GM19025 (cell line): ENCODE measurements around the gene RSRC1.
A peak's percentile ranks its signal among the peaks of the same experiment; 100 is the strongest.
"Not testable (repeated sequence)": the region's sequence is repeated elsewhere in the genome, so short reads cannot be mapped to it uniquely, and the experiment has no call there.

Experiments
- ATAC-seq: cut with Tn5 transposase; IDR thresholded peaks from one replicate; pipeline ENCODE4 v1.9.1; 2021; ENCODE audit warnings: mild to moderate bottlenecking, low read depth, moderate library complexity; ENCODE audit not compliant: unreplicated experiment

The RSRC1 gene, protein sequence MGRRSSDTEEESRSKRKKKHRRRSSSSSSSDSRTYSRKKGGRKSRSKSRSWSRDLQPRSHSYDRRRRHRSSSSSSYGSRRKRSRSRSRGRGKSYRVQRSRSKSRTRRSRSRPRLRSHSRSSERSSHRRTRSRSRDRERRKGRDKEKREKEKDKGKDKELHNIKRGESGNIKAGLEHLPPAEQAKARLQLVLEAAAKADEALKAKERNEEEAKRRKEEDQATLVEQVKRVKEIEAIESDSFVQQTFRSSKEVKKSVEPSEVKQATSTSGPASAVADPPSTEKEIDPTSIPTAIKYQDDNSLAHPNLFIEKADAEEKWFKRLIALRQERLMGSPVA

GRCh38 chr3:158109804-158110657 is at the start of gene RSRC1:
Gene RSRC1 (plus strand): TSS chr3:158110089. CDS start chr3:158122105, 12,016 bp downstream.
- peak; percentile 76 for ATAC-seq

GRCh38 chr3:158065574-158065973 is 44.3 kb upstream of the RSRC1 start:
- not testable (repeated sequence) for ATAC-seq

DNA sequence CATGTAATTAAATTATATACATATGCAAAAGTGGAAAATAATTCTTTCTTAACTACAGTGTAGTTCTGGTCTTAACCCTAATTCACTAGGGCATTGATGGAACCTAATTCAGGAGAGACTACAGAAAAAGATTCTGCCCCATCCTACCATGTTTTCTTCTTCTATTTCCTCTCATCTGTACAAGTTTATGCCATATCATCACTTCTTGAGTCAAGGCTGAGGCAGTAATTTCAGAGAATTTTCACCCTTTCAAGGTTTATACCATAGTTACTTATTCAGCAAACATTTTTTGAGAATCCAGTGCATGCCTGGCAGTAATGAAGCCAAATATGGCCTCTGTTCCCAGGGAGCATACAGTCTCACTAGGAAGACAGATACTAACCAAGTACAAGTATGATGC is 37.1 kb upstream of the RSRC1 start:
- ATAC-seq: no peak

DNA sequence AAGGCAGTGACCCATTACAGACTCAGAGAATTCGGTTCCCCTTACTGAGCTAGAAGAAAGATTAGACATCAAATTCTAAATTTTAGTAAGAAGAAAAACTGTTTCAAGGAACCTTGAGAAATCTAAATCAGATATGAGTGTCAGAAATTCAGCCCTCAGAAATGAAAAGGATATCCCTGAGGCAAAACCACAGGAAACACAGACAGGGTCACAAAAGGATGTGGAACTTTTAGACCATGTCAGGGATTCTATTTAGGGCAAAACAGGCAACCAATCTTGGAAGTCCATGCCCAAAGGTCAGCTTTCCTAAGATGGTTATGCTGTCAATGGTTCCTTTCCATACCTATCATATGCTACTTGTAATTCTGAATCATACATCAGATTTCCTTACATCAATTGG is 35.3 kb upstream of the RSRC1 start:
- no peak for ATAC-seq

DNA sequence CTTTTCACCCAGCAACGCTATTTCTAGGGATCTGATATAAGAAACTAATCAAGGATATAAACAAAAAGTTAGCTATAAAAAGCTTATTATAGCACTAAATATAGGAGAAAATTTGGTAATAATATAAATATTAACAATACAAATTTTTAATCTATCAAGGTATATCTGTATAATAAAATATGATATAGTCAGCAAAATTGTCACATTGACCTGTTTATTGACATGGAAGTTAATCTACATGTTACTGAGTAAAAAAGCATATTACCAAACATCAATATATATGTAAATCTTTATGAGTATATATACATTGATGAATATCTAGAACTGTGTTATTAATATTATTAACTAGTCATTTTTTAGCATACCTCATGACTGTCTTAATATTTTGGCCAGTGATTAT is 30.3 kb upstream of the RSRC1 start:
- no peak for ATAC-seq

- no peak for ATAC-seq
Observed at GRCh38 chr3:158084651-158085050, 25.2 kb upstream of the RSRC1 start.

GRCh38 chr3:158085358-158085757 is 24.5 kb upstream of the RSRC1 start:
- ATAC-seq: no peak

GRCh38 chr3:158085931-158086330 is 24.0 kb upstream of the RSRC1 start:
- ATAC-seq: no peak

- ATAC-seq: no peak
Observed at GRCh38 chr3:158086361-158086760, 23.5 kb upstream of the RSRC1 start.

DNA sequence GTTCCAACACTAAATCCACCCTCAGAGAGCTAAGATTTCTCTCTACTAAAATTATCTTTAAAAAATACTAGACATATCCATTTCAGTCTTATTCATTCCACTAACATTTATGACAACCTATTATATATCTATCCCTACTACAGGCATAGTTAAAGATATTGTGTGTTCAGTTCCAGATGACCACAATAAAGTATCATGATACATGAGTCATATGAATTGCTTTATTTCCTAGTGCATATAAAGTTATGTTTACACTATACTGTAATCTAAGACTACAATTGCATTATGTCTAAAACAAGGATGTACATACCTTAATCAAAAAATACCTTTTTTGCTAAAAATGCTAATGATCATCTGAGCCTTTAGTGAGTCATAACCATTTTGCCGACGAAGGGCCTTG is 23.1 kb upstream of the RSRC1 start:
- ATAC-seq: no peak

DNA sequence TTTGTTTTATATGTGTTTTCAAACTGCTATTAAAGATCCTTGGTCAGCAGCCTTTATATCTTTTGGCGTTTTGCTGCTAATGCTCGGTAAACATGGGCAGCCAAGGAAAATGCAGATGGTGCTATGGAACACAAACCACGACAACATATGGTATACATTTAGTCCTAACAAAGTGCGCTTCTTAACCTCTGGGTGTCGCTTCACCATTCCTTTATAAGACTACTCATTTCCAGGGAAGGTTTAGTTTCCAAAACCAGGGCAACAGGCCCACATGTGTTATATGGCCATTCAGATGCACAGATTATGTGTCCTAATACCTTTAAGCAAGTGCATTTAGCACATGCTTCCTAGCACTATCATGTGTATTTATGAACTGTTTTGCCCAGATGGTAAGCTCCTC is 18.4 kb upstream of the RSRC1 start:
- no peak for ATAC-seq

GRCh38 chr3:158093526-158093925 is 16.4 kb upstream of the RSRC1 start:
- ATAC-seq: no peak

- ATAC-seq: peak; percentile 39
Observed at GRCh38 chr3:158094235-158095110, 15.4 kb upstream of the RSRC1 start.

DNA sequence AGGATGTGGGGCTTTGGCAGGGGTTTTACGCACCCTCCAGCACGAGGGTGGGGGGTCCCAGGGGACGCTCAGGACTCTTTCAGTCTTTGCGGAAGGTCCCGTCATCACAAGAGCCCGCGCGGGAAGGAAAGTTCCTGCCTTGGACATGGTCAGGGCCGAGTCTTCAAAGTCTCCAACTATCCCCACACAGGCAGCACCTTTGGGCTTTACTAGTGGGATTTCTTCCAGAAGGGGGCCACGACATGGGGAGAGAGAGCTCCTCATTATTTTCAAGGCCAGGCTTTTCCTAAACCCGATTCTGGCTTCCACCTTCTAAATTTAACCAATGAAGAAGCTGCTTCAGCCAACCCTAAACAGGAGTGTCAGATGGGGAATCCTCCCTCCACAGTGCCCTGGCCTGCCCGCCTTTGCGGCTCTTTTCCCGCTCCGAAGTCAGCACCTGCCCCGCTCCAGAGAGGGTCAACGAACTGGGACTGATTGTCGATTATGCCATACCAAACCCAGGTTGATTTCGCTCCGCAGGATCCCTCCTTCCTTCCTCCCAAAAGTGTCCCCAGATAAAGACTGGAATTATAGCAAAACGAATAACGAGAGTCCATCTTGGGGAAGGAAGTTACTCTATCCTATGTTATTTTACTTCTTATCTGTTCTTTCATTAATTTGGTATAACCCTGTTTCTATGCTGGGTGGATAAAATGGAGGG is 14.6 kb upstream of the RSRC1 start:
- ATAC-seq: no peak

GRCh38 chr3:158095814-158096704 is 13.8 kb upstream of the RSRC1 start:
- ATAC-seq: no peak

- no peak for ATAC-seq
Observed at GRCh38 chr3:158097081-158097592, 12.8 kb upstream of the RSRC1 start.

GRCh38 chr3:158097593-158098308 is 12.1 kb upstream of the RSRC1 start:
- peak; percentile 88 for ATAC-seq

DNA sequence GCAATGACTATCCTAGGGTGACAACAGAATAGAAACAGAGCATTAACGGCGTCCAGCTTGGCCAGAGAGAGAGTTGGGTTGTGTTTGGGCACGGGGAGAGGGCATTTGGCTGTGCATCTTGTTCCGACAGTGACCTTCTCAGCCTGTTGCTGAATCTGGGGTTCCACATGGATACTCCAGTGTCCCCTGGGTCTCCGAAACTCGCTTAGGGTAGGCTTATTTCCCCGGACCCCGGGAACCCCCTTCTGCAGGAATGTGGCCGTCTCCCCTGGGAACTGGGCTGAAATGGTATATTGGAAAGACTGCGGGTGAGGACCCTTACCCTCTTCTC is 11.6 kb upstream of the RSRC1 start:
- no peak for ATAC-seq
